Myocyte (in vitro differentiated cells): ENCODE results near the gene MAST2. TPM values are rescaled to one million over a fixed set of nuclear protein-coding genes. Genes with fewer than 3 reads are reported as not detected.
"Not testable (repeated sequence)": the region's sequence is repeated elsewhere in the genome, so short reads cannot be mapped to it uniquely, and the experiment has no call there.

Experiments used
- DNase-seq: peaks from one replicate; pipeline ENCODE4 v3.0.0-alpha.2; 2012; ENCODE audit warnings: low read depth
- total RNA-seq: library from RNA; depleted of rRNA; stranded (reverse); fragments of >200 nt; gene quantifications from 2 replicates; pipeline ENCODE4 v1.2.3, GENCODE V29; 2014

The MAST2 gene
- total RNA-seq, 1 donor from 2014 or later: 70.3 TPM

DNA sequence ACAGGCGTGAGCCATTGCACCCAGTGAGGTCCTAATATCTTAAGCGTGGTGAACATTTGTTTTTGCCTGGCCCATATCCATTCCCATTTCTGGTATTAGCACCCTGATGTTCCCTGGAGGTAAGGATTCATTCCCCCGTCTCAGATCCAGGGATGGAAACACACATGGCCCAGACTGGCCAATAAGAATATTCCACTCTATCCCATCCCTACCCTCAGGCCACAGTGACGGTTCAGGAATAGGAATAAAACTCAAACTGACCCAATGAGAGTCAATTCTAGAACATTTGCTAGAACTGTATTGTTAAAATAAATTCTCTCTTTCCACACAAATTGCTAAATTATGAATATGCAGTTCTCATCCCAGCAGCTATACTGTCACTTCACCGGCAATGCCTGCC, 252.9 kb downstream of the MAST2 start:
- no peak for DNase-seq

DNA sequence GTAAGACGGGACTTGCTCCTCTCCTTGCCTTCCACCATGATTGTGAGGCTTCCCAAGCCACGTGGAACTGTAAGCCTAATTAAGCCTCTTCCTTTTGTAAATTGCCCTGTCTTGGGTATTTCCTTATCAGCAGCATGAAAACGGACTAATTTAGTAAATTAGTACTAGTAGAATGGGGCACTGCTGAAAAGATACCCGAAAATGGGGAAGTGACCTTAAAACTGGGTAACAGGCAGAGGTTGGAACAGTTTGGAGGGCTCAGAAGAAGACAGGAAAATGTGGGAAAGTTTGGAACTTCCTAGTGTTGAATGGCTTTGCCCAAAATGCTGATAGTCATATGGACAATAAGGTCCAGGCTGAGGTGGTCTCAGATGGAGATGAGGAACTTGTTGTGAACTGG, 253.8 kb downstream of the MAST2 start:
- DNase-seq: not testable (repeated sequence)

DNA sequence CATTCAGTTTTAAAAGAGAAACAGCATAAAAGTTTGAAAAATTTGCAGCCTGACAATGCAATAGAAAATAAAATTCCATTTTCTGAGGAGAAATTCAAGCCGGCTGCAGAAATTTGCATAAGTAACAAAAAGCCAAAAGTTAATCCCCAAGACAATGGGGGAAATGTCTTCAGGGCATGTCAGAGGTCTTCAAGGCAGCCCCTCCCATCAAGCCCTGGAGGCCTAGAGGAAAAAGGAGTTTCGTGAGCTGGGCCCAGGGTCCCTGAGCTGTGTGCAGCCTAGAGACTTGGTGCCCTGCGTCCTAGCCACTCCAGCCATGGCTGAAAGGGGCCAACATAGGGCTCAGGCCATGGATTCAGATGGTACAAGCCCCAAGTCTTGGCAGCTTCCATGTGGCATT, 254.4 kb downstream of the MAST2 start:
- no peak for DNase-seq

DNA sequence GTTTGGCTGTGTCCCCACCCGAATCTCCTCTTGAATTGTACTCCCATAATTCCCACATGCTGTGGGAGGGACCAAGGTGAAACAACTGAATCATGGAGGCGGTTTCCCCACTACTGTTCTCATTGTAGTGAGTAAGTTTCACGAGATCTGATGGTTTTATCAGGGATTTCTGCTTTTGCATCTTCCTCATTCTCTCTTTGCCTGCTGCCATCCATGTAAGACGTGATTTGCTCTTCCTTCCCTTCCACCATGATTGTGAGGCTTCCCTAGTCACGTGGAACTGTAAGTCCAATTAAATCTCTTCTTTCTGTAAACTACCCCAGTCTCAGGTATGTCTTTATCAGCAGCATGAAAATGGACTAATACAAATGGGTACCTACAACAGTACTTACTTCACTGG, 255.5 kb downstream of the MAST2 start:
- no peak for DNase-seq

DNA sequence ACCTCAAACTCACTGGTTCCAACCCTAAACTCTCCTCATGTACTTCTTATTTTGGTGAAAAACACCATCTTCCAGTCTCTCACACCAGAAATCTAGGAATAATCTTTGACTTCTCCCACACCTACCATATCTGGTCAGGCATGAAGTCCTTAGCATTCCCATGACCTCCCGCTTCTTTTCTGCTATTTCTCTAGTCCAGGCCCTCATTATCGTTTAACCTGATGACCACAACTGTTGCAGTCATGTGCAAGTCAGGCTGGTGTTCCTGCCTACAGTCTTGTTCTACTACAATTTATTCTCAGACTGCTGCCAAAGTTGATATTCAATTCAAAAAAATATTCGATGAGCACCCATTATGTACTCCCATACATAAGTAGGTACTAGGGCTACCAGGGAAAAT, 257.7 kb downstream of the MAST2 start:
- no peak for DNase-seq

DNA sequence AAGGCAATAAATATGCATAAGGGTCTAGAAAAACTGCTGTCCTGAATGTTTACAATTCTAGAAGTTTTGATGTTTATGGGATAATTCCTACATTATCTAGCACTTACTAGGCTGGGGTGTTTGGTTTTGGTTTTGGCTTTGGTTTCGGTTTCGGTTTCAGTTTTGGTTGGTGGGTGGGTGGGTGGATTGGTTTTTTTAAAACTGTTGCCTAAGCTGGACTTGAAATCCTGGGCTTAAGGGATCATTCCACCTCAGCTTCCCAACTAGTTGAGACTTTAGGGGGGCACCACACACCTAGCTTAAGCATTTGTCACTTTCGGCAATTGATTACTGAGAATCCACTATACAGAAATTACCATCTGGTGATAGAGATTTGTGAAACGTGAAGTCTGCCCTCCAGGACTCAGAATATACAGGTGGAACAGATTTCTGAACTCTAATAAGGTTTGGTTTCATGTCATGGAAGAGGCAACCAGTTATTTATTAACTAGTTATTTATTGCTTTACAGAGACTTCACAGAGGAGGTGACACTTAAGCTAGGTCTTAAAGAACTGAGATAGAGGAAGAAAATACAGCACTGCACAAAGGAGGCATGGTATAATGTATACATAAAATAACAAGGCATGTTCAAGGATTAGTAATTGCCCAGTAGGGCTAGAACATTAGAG, 259.4 kb downstream of the MAST2 start:
- DNase-seq: peak; percentile 12

DNA sequence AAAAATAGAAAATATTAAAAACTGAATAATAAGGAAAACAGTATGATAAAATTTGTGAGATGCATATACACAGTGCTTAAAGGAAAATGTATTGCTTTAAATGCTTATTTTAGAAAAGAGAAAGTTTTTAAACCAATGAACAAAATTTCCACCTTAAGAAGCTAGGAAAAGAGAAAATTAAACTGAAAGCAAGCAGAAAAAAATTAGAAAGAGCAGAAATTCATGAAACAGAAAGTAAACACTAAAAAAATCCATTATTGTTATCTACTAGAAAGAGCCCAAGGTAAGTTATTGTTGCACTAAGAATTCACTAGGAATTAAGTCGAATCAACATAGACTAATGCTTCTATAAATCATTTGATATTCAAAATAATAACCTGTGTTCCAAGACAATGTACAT, 261.3 kb downstream of the MAST2 start:
- DNase-seq: no peak

DNA sequence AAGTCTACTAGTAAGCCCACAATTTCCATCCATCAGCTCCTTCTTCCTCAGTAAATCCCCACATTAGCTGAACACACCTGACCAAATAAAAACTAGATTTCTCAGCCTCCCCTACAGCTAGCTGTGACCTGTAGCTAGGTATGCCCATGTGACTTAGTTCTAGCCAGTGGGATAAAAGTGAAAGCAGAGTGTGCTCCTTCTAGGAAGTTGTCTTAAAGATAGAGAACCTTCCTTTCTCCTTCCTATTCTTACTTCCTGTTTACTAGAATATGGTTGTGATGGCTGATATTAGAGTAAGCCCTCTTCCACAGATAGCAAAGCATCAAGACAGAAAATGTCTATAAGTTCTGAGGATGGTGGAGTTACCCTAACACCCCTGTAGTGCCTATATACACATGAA, 262.0 kb downstream of the MAST2 start:
- no peak for DNase-seq

DNA sequence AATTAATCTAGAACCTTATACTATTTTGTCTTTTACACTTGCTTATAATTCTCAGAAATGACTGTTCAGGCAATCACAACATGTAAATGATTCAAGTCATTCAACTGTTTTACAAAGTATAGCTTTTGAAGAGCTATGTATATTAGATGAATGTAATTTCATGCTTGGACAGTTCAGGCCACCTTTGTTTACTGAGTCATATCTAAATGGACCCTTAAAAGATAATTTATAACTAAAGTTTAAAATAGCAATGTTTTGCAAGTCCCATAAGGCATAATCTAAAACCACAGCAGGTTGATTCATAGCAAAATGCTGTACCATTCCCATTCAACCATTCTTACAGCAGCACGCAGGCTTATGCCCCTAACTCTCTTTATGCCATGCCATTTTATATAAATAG, 264.2 kb downstream of the MAST2 start:
- DNase-seq: no peak

DNA sequence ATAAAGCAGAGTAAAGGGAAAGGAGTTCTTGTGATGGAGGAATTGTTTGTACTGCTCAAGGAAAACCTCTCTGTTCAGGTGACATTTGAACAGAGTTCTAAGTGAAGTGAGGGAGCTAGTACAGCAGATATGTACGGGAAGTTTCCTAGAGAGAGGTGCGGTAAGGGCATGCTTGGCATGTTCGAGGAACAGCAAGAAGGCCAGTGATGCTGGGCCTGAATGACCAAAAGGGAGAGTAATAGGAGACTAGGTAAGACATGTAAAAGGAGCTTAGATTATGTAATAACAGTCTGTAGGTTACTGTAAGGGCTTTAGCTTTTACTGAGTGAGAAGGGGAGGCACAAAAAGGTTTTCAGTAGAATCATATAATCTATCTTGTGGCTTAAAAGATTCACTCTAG, 265.1 kb downstream of the MAST2 start:
- DNase-seq: no peak

DNA sequence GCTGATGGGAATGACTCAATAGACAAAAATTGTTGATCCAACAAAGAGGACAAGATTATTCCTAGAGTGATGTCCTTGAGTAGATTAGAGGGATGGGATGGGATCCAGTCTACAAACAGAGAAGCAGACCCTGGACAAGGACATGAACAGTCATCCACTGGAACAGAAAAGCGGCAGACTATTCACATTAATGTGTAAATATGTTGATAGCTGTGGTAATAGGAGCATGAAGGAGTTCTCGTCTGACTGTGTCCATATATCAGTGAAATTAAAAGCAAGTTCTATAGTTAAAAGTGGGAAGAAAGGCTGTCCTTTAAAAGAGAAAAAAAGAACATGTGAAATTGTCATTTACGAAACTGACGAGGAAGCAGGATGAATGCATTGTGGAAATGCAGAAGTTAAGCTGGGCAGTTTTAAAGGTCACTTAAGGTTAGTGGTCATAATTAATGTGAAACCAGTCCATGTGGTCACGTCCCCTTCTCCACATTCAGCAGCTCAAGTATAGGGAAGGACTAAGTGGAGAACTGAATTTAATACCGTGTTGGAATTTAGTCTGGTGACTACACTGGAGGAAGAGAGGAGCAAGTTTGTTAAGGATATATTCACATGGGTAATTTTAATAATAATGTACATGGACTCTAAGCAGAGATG, 266.9 kb downstream of the MAST2 start:
- peak; percentile 39 for DNase-seq

DNA sequence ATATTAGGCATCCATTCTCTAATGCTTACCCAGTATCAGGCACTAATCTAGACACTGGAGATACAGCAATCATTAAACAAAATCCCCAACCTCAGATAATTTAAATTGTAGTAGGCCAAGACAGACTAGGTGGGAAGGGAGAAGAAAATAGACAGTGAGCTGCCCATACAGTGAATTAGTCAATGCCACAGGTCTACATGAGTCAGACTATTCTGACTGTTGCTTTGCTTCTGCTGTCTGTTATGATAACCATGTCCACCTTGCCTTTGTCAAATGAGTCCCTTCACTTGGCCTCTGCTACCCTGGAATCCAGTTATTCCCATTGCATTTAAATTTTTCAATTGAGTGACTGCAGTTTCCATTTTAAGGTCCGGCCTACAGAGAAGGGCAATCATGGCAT, 269.6 kb downstream of the MAST2 start:
- DNase-seq: no peak

DNA sequence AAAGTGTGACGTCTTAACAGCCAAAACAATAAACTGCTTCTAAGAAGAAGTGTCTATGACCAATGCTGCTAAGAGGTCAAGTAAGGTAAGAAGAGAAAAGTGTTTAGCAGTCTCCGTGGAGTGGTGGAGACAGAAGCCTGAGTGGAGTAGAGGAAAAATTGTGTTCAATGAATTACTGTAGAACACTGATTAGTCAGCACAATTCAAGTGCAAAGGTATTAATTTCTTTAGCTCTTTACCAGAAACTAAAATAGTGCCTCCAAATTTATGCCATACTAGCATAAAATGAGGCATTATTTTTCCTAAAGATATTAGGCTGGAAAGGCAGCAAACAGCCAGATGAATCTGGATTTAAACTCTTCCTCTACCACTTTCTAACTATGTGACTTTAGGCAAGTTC, 272.9 kb downstream of the MAST2 start:
- no peak for DNase-seq

DNA sequence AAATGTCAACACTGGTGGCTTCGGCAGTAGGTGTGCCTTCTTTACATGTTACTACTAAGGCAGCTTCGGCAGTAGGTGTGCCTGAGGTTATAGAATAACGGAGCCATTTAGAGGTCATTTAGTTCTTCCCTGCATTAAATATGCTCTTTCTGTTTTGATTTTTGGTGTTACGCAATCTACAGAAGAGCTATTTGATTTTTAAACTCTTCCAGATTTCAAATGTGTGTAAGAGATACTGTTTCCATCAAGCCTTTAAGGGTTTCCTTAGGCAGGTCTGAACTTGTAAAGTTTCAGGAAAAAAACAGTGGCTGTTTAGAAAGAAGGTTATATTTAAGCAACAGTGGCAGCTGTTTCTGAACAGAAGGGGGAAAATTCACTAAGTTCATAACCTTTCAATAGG, 274.2 kb downstream of the MAST2 start:
- DNase-seq: no peak

DNA sequence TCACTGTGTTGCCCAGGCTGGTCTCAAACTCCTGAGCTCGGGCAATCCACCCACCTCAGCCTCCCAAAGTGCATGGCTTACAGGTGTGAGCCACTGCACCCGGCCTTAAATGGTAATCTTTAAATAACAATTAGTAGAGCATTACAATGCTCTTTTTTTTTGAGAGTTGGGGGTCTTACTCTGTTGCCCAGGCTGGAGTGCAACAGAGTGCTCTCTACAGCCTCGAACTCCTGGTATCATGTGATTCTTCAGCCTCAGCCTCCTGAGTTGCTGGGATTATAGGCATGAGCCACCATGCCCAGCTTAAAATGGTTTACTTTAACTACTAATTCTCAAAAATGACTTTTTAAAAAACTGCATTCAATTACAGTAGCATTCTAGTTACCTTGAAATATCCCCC, 276.8 kb downstream of the MAST2 start:
- DNase-seq: no peak

DNA sequence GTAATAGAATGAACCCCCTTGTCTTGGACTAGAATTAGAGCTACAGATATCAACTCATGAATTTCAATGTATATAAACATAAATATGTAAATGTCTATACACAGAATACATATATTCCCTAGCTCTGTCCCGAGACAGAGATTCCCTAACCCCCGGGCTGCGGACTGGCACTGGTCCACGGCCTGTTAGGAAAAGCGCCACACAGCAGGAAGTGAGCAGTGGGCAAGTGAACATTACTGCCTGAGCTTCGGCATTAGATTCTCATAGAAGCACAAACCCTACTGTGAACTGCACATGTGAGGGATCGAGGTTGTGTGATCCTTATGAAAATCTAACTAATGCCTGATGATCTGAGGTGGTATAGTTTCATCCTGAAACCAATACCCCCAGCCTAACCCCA, 277.8 kb downstream of the MAST2 start:
- no peak for DNase-seq

DNA sequence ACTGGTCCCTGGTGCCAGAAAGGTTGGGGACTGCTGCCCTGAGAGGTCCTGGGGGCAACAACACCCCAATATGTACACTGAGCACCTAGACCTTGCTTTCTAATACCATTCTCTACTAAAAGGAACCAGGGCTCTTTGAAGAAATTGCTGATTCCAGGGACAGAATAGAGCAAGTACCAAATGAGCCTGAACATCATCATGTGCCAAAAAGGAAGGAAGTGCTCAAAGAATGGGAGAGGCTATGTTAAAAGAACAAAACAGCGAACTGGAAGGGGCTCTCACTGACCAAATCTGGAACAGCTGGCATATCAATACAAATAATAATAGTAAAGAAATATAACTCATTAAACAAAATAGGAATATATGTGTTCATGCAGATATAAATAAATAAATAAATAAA, 278.2 kb downstream of the MAST2 start:
- no peak for DNase-seq

DNA sequence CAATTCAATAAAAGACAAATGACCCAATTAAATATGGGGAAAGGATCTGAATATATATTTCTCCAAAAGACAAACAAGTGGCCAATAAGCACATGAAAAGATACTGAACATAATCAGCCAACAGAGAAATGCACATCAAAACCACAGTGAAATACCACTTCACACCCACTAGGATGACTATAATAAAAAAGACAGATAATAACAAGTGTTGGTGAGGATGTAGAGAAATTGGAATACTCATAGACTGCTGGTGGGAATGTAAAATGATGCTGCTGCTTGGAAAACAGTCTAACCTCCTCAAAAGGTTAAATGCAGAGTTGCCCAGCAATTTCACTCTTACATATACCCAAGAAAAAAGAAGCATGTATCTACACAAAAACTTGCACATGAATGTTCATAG, 280.2 kb downstream of the MAST2 start:
- DNase-seq: no peak

DNA sequence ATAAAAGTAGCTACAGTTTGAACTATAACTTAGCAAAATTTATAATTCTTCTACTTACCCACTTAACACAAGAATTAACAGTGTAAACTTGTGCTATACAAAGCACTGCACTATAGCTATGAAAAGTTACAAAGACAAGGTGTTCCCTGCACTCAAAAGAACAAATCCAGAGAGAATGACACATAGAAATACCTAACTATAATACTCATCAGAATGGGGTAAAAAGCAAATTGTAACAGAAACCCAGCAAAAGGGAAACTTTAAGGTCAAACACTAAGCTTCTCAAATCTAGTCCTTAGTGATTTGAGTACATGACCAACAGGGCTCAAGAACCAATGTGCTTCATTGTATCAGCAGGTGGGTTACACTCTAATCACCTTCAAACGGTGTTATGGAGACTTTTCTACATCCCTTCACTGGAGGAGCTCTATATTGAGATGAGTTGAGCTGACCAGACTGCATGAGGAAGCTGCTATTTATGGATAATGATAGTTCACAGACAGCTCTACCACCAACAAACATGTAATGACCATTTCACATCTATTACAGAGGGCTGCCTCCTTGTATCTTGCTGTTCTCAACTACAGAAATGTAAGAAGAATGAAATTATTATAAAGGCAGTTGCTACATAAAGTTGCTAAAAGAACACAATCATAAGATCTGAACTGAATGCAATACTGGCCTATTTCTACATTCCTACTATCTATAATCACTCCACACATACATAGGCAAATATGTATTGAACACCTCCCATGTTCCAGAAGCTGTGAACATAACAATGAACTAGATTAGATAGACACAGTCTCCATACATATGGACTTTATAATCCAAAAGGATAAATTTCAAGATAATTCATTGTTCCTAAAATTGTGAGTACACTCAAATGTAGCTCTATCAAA, 281.4 kb downstream of the MAST2 start:
- DNase-seq: peak; percentile 61
